Ovary (tissue), 10 donors: ENCODE data around the gene SLC24A5. TPM values are rescaled to one million over a fixed set of nuclear protein-coding genes. Genes with fewer than 3 reads are reported as not detected.

Experiments
- DNase-seq, 5 donors: peaks; one replicate each; pipeline ENCODE4 v3.0.0-alpha.2; 2019 to 2020
- H3K27ac ChIP-seq, 2 donors: fragments of 200-600 bp; one replicate each; pipeline versions ENCODE4 v1.5.1 to v1.8.0; 2019 to 2022
- H3K27me3 ChIP-seq: fragments of 200-600 bp; one replicate; pipeline ENCODE4 v1.8.0; 2022
- H3K36me3 ChIP-seq: fragments of 200-600 bp; sonication (generic); one replicate; pipeline ENCODE4 v1.5.1; 2019
- H3K4me1 ChIP-seq: one replicate; pipeline ENCODE4 v1.8.1; 2013; ENCODE audit warnings: mild to moderate bottlenecking, moderate library complexity; ENCODE audit not compliant: insufficient read depth
- H3K4me3 ChIP-seq: fragments of 200-600 bp; sonication (generic); one replicate; pipeline ENCODE4 v1.5.1; 2017
- H3K9me3 ChIP-seq, 2 donors: fragments of 200-600 bp in 1 of 2; sonication (generic) in 1 of 2; one replicate each; pipeline versions ENCODE4 v1.5.1 to v1.8.1; 2013 to 2019; ENCODE audit warnings: mild to moderate bottlenecking in 1 of 2, moderate library complexity in 1 of 2
- CTCF ChIP-seq, 3 donors: fragments of 450-650 bp in 2 of 3; fragments of 200-600 bp in 1 of 3; IDR thresholded peaks; one replicate each; pipeline versions ENCODE4 v1.5.1 to v1.8.0; 2016 to 2022; ENCODE audit warnings: antibody characterized with exemption in 3 of 3, mild to moderate bottlenecking in 1 of 3
- EP300 ChIP-seq: sonication (generic); formaldehyde crosslinking; IDR thresholded peaks from one replicate; pipeline ENCODE4 v1.6.1; 2017; ENCODE audit warnings: antibody characterized with exemption
- POLR2A ChIP-seq: fragments of 450-650 bp; IDR thresholded peaks from one replicate; pipeline ENCODE4 v1.6.1; 2017; ENCODE audit warnings: antibody characterized with exemption, mild to moderate bottlenecking, moderate library complexity
- WGBS, 3 donors: extraction: QIAGEN DNeasy Blood & Tissue Kit in 1 of 3; methylation state at CpG; one replicate each; pipeline versions ENCODE4 v1.1.5 to v1.1.7; 2013 to 2017; 5-methylcytosine and 5-hydroxymethylcytosine counted together
- intact Hi-C, 4 donors: fragments of 100-400 bp; cut with DNase I; formaldehyde crosslinking; loops; one replicate each; pipeline versions ENCODE4 v1.11.0 to v1.15.1; 2022 to 2023
- long read RNA-seq, 3 donors: library from polyadenylated mRNA in 2 of 3; unstranded in 2 of 3; transcript quantifications; one replicate each; pipeline ENCODE4 v2.0.0 and lab custom pipeline, GENCODE V29; 2021 to 2026
- polyA plus RNA-seq, 2 donors: library from polyadenylated mRNA; stranded (reverse); fragments of 200-250 nt in 1 of 2; fragments of 350-450 nt in 1 of 2; fragmentation: Illumina TruSeq in 1 of 2; extraction: RNeasy Lipid Tissue Mini Kit (QIAGEN cat#74804) in 1 of 2; gene quantifications; one replicate each; pipeline ENCODE4 v1.2.3, GENCODE V29; 2013 to 2014
- total RNA-seq, 7 donors: library from RNA; depleted of rRNA in 2 of 7; stranded (reverse); fragments of >200 nt in 2 of 7; fragmentation: NEBNext Ultra II Directional in 3 of 7; extraction: Animal tissue kit (Norgen Biotek cat#: 25700) in 3 of 7; gene quantifications; one replicate each; pipeline versions ENCODE4 v1.1.0 to v1.2.4, GENCODE V29; 2016 to 2023
- donor health status: DM: no; HTN: no; CAD: no; lungs with moderate emphysema.
- donor health status: DM: no; HTN: no; CAD: no.
- donor health status: Bipolar disorder and iron deficiency.
- donor health status: DM: yes; HTN: yes; CAD: no.
- donor health status: DM: no; HTN: no; CAD: no.
- donor health status: DM: yes; HTN: yes; CAD: no.

SLC24A5 gene
- total RNA-seq, result not detected
- not detected for polyA plus RNA-seq
- long read RNA-seq, donor 1, result 0 reads
- long read RNA-seq, donor 2, partial matches to known transcripts, result 10 of 10 reads
- long read RNA-seq, donor 2, other reads (novel, unspliced or antisense), result 0 of 10 reads
- long read RNA-seq, donor 3, result 0 reads

- 89 to 91% (median 89%) methylated on average over 6 of the region's 6 CpGs for WGBS, 3 donors
- Histone ChIP-seq H3K4me3 (no peak within 1 kb of the TSS), H3K4me1 (no peaks in the 10 kb centered on the region), H3K27ac (no peak within 1 kb of the TSS), H3K9me3 (no peaks in the 10 kb centered on the region), H3K36me3 (no peaks in the 10 kb centered on the region), H3K27me3 (no peaks in the 10 kb centered on the region)
- intact Hi-C loops, result no loop called here
- no peak for DNase-seq
- no peak for TF ChIP-seq POLR2A
- TF ChIP-seq EP300, result no peak
- no peak for TF ChIP-seq CTCF (IDR thresholded peaks at IDR 0.05)
Observed at GRCh38 chr15:48120745-48121144, at the start of gene SLC24A5. Gene SLC24A5, plus strand, starts transcription at chr15:48120990. Its CDS starts 55 bp downstream, at chr15:48121045.

- H3K4me1 ChIP-seq, result no peaks in the 10 kb centered on the region
- H3K4me3 ChIP-seq, result no peak overlapping the region
- no peaks in the 10 kb centered on the region for H3K9me3 ChIP-seq
- TF ChIP-seq POLR2A (no peak), CTCF (IDR thresholded peaks at IDR 0.05) (no peak), EP300 (no peak)
- DNase-seq, result no peak
- H3K36me3 ChIP-seq, result no peaks in the 10 kb centered on the region
- H3K27ac ChIP-seq, result no peak overlapping the region
- intact Hi-C loops, result no loop called here
- H3K27me3 ChIP-seq, result no peaks in the 10 kb centered on the region
- WGBS, 3 donors, result 89 to 93% (median 90%) methylated on average over 6 of the region's 6 CpGs
Observed at GRCh38 chr15:48072941-48073340, 47.8 kb upstream of the SLC24A5 start.

- WGBS, 3 donors, result 73 to 82% (median 81%) methylated on average over 4 of the region's 4 CpGs
- no peaks in the 10 kb centered on the region for H3K9me3 ChIP-seq
- no peak overlapping the region for H3K4me3 ChIP-seq
- H3K27ac ChIP-seq, result no peak overlapping the region
- no peaks in the 10 kb centered on the region for H3K36me3 ChIP-seq
- intact Hi-C loops, result no loop called here
- H3K4me1 ChIP-seq, result no peaks in the 10 kb centered on the region
- no peak for DNase-seq
- TF ChIP-seq EP300 (no peak), CTCF (IDR thresholded peaks at IDR 0.05) (no peak), POLR2A (no peak)
- no peaks in the 10 kb centered on the region for H3K27me3 ChIP-seq
Observed at GRCh38 chr15:48073881-48074280, 46.9 kb upstream of the SLC24A5 start.

GRCh38 chr15:48076454-48076853 lies 44.3 kb upstream of the SLC24A5 start:
- intact Hi-C loops, result no loop called here
- Histone ChIP-seq H3K4me3 (no peak overlapping the region), H3K9me3 (no peaks in the 10 kb centered on the region), H3K27ac (no peak overlapping the region), H3K36me3 (no peaks in the 10 kb centered on the region), H3K27me3 (no peaks in the 10 kb centered on the region), H3K4me1 (no peaks in the 10 kb centered on the region)
- no peak for TF ChIP-seq CTCF (IDR thresholded peaks at IDR 0.05)
- 44 to 55% (median 48%) methylated on average over 4 of the region's 4 CpGs for WGBS, 3 donors
- no peak for DNase-seq
